ENCODE results near the gene JDP2.

The JDP2 gene

GRCh38 chr14:75422169-75422568, 5.7 kb upstream of the JDP2 start (continued):
- TF ChIP-seq ZNF529 (tag by site-specific recombination; IDR thresholded peaks at IDR 0.05; ENCODE audit: insufficient replicate concordance): no peak
- TF ChIP-seq ZSCAN18 (tag by site-specific recombination; IDR thresholded peaks at IDR 0.05): no peak
- TF ChIP-seq, protein P1, sequence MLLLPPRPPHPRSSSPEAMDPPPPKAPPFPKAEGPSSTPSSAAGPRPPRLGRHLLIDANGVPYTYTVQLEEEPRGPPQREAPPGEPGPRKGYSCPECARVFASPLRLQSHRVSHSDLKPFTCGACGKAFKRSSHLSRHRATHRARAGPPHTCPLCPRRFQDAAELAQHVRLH (tag by site-specific recombination; IDR thresholded peaks at IDR 0.05): no peak

- CTCF ChIA-PET: interaction anchor here (1.2 to 1.3 kb wide), 2 partner anchors 117 to 137 kb away, joined by 5 read pairs; no protein-coding TSS in a partner anchor
- Histone ChIP-seq H3K4me3 (ENCODE audit: low read depth, low read length) (no peak overlapping the region), H3K9me3 (ENCODE audit: control insufficient read depth, insufficient read depth, low read depth, low read length) (no peaks in the 10 kb centered on the region), H3K4me1 (ENCODE audit: control insufficient read depth, insufficient read depth, low read length) (no peaks in the 10 kb centered on the region), H3K27ac (ENCODE audit: extremely low read depth, low read depth, low read length) (no peak overlapping the region), H3K36me3 (ENCODE audit: control insufficient read depth in 2 of 2, insufficient read depth in 1 of 2, low read length in 2 of 2) (no peaks in the 10 kb centered on the region)
- no peak for TF ChIP-seq ZNF791 (tag by site-specific recombination; IDR thresholded peaks at IDR 0.05)
- 0 out of 2 replicates have a peak, but pooled peaks have one; percentile 9 for TF ChIP-seq SCRT2 (tag by site-specific recombination; IDR thresholded peaks at IDR 0.05)
- TF ChIP-seq ZNF692 (tag by site-specific recombination; IDR thresholded peaks at IDR 0.05): no peak
- no peak for TF ChIP-seq ZNF175 (tag by site-specific recombination; IDR thresholded peaks at IDR 0.05)
- TF ChIP-seq RBAK (tag by site-specific recombination; IDR thresholded peaks at IDR 0.05): peak; percentile 68; the same call in 1 of the 2 replicates
- TF ChIP-seq, protein P2, sequence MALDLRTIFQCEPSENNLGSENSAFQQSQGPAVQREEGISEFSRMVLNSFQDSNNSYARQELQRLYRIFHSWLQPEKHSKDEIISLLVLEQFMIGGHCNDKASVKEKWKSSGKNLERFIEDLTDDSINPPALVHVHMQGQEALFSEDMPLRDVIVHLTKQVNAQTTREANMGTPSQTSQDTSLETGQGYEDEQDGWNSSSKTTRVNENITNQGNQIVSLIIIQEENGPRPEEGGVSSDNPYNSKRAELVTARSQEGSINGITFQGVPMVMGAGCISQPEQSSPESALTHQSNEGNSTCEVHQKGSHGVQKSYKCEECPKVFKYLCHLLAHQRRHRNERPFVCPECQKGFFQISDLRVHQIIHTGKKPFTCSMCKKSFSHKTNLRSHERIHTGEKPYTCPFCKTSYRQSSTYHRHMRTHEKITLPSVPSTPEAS (tag by site-specific recombination; IDR thresholded peaks at IDR 0.05): no peak
- no peak for TF ChIP-seq IKZF3 (tag by site-specific recombination; IDR thresholded peaks at IDR 0.05)
- peak; percentile 48 for TF ChIP-seq SETDB1 (IDR thresholded peaks at IDR 0.05; ENCODE audit: insufficient read length, low read length)
- no peak for TF ChIP-seq ZNF529 (tag by site-specific recombination; IDR thresholded peaks at IDR 0.05; ENCODE audit: insufficient replicate concordance)
- TF ChIP-seq ZNF768 (tag by site-specific recombination; IDR thresholded peaks at IDR 0.05): no peak
- TF ChIP-seq GLI4 (tag by site-specific recombination; IDR thresholded peaks at IDR 0.05): no peak
- POLR2A ChIA-PET: no interaction called here
These were observed 3.3 kb upstream of the JDP2 start for GRCh38 chr14:75424496-75424895.

DNA sequence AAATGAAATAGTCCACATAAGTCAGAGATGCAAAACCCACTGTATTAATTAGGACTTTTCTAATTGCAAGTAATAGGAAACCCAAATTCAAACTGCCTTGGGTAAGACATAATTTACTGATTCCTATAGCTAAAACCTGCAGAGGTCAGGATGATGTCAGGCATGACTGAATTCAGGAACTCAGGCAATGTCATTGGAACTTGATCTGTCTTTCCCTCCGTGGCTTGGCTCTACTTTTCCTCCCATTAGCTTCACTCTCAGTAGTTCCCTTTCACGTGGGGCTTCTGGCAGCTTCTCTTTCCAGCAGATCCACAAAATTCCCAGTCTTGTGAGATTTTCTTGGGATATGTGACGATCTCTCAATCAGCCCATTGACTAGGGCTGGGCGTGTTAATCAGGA, 2.4 kb upstream of the JDP2 start:
- Histone ChIP-seq H3K4me1 (ENCODE audit: control insufficient read depth, insufficient read depth, low read length) (no peaks in the 10 kb centered on the region), H3K4me3 (ENCODE audit: low read depth, low read length) (no peak overlapping the region), H3K9me3 (ENCODE audit: control insufficient read depth, insufficient read depth, low read depth, low read length) (no peaks in the 10 kb centered on the region), H3K27ac (ENCODE audit: extremely low read depth, low read depth, low read length) (no peak overlapping the region), H3K36me3 (ENCODE audit: control insufficient read depth in 2 of 2, insufficient read depth in 1 of 2, low read length in 2 of 2) (no peaks in the 10 kb centered on the region)
- TF ChIP-seq PRDM1 (tag by site-specific recombination; IDR thresholded peaks at IDR 0.05): peak; percentile 79
- no peak for TF ChIP-seq ZSCAN30 (tag by site-specific recombination; IDR thresholded peaks at IDR 0.05)
- TF ChIP-seq ZNF335 (tag by site-specific recombination; conservative IDR thresholded peaks at IDR 0.05): no peak
- TF ChIP-seq ZNF629 (tag by site-specific recombination; IDR thresholded peaks at IDR 0.05): peak; percentile 56
- ChIA-PET POLR2A (no interaction called here), CTCF (interaction anchor here (0.6 to 1.3 kb wide), 4 partner anchors 64 to 307 kb away, joined by 3 to 5 read pairs (median 5); no protein-coding TSS in a partner anchor)

Data from HEK293 (cell line).